GM12878 (cell line): ENCODE data around the gene SCRT2.

ENCODE experiments used
- KAT2A ChIP-seq: conservative IDR thresholded peaks from 2 replicates; pipeline ENCODE4 v1.6.1; 2011; ENCODE audit warnings: low read depth, low read length; ENCODE audit not compliant: control insufficient read depth
- NR2F1 ChIP-seq: fragments of 450-650 bp; conservative IDR thresholded peaks from 2 replicates; pipeline ENCODE4 v1.6.1; 2017; ENCODE audit warnings: mild to moderate bottlenecking
- RAD21 ChIP-seq: IDR thresholded peaks from 2 replicates; pipeline ENCODE4 v1.6.1; 2011; ENCODE audit warnings: mild to moderate bottlenecking, low read depth, low read length, moderate library complexity; ENCODE audit not compliant: insufficient read depth
- RELA ChIP-seq: fragments of 450-650 bp; IDR thresholded peaks from 2 replicates; pipeline ENCODE4 v1.8.0; 2014; ENCODE audit warnings: borderline replicate concordance; ENCODE audit not compliant: partially characterized antibody
- SMC3 ChIP-seq: IDR thresholded peaks from 2 replicates; pipeline ENCODE4 v1.6.1; 2011; ENCODE audit warnings: low read length, improper control_type of control experiment, borderline replicate concordance
- TCF7 ChIP-seq: IDR thresholded peaks from 2 replicates; pipeline ENCODE4 v1.6.1; 2014; ENCODE audit warnings: antibody characterized with exemption, borderline replicate concordance
- ZNF274 ChIP-seq: IDR thresholded peaks from one replicate; pipeline ENCODE4 v1.8.0; 2011; ENCODE audit not compliant: insufficient read length, insufficient read depth
- TF ChIP-seq, protein P1 (sequence below), 3 experiments: IDR thresholded peaks in 2 of 3; conservative IDR thresholded peaks in 1 of 3; 2 replicates each; pipeline ENCODE4 v1.5.1; 2011; ENCODE audit warnings: low read depth in 3 of 3, low read length in 3 of 3, mild to moderate bottlenecking in 3 of 3, control low read depth in 2 of 3, moderate library complexity in 2 of 3, inconsistent platforms in 1 of 3, mixed read lengths in 1 of 3; ENCODE audit not compliant: control insufficient read depth in 2 of 3, insufficient read depth in 1 of 3; ENCODE audit errors: extremely low read depth in 1 of 3

DNA sequence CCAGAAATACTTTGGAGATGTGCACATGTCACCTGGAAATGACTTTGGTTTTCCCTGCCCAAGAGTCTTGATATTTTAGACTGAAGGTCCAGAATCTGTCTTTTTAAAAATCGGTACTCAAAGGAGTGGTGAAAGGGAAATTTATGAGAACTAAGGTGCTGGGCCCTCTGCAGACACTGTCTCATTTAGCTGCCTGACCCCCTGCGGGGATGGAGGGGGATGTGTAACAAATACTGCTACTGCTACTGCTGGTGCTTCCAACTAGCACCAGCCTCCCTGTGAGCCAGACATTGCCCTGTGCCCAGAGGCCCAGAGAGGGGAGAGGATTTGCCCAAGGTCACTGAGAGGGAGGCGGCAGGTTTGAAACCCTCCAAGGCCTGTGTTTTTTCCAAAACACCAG, 7.0 kb downstream of the SCRT2 start:
- TF ChIP-seq, protein P1, sequence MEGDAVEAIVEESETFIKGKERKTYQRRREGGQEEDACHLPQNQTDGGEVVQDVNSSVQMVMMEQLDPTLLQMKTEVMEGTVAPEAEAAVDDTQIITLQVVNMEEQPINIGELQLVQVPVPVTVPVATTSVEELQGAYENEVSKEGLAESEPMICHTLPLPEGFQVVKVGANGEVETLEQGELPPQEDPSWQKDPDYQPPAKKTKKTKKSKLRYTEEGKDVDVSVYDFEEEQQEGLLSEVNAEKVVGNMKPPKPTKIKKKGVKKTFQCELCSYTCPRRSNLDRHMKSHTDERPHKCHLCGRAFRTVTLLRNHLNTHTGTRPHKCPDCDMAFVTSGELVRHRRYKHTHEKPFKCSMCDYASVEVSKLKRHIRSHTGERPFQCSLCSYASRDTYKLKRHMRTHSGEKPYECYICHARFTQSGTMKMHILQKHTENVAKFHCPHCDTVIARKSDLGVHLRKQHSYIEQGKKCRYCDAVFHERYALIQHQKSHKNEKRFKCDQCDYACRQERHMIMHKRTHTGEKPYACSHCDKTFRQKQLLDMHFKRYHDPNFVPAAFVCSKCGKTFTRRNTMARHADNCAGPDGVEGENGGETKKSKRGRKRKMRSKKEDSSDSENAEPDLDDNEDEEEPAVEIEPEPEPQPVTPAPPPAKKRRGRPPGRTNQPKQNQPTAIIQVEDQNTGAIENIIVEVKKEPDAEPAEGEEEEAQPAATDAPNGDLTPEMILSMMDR (IDR thresholded peaks at IDR 0.05 in 2 of 3, conservative IDR thresholded peaks at IDR 0.05 in 1 of 3; ENCODE audit: control insufficient read depth in 2 of 3, extremely low read depth in 1 of 3, insufficient read depth in 1 of 3, low read depth in 3 of 3, low read length in 3 of 3) = no peak
- TF ChIP-seq SMC3 (no peak), RAD21 (no peak), RELA (no peak), TCF7 (no peak), KAT2A (no peak), NR2F1 (no peak), ZNF274 (no peak)
